ENCODE results near the gene KRTAP1-1. TPM values are rescaled to one million over a fixed set of nuclear protein-coding genes. Genes with fewer than 3 reads are reported as not detected.
"Not testable (repeated sequence)": the region's sequence is repeated elsewhere in the genome, so short reads cannot be mapped to it uniquely, and the experiment has no call there.

The KRTAP1-1 gene
- polyA plus RNA-seq, 4 donors = not detected

DNA sequence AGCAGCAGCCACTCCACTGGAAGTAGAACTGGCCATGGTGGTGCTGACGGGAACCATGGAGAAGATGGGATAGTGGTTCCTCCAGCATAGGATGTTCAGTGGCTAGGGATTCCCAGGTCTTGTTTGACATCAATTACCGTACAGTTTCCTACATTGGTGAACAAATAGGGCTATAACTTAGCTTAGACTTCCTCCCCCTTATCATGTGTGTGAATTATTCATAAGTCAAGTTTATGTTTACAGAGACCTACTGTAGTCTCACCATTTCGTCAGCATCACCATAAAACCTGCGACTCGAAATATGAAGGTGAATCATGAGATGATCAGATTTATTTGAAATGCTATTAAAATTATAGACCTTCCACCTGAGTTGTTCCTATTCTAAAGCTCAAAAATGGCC is 17.5 kb upstream of the KRTAP1-1 start:
- no peak for DNase-seq (ENCODE audit: low read depth in 4 of 4, low spot score in 2 of 4)

DNA sequence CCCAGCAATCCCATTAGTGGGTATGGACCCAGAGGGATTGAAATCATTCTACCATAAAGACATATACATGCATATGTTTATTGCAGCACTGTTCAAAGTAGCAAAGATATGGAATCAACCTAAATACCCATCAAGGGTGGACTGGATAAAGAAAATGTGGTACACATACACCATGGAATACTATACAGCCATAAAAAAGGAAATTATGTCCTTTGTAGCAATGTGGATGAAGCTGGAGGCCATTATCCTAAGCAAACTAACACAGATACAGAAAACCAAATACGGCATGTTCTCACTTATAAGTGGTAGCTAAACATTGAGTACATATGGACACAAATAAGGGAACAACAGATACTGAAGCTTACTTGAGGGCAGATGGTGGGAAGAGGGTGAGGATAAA is 16.3 kb upstream of the KRTAP1-1 start:
- DNase-seq (ENCODE audit: low read depth in 4 of 4, low spot score in 2 of 4) = no peak

DNA sequence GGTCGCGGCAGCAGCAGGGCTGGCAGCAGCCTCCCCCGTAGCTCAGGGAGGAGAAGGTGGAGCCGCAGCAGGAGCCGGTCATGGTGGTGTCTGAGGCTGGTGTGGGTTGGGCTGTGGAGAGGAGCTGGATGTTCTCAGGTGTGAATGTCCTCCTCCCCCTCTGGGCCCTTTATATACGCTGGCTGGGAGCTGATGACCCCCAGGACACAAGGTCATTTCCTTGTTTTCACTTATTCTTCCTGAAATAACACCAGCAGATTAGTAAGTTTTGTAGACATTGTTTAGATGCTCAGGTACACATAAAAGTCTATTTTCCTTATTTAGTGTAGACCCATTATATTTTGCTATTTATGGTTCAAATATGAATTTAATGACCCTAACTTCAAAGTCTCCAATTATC is 13.9 kb upstream of the KRTAP1-1 start, which contains the start of gene KRTAP2-2:
TSS of gene KRTAP2-2 (minus strand) at position 101 of the 400 bp plus-strand sequence. CDS start at position 82, 19 bp downstream.
- not testable (repeated sequence) for DNase-seq (ENCODE audit: low read depth in 4 of 4, low spot score in 2 of 4)

DNA sequence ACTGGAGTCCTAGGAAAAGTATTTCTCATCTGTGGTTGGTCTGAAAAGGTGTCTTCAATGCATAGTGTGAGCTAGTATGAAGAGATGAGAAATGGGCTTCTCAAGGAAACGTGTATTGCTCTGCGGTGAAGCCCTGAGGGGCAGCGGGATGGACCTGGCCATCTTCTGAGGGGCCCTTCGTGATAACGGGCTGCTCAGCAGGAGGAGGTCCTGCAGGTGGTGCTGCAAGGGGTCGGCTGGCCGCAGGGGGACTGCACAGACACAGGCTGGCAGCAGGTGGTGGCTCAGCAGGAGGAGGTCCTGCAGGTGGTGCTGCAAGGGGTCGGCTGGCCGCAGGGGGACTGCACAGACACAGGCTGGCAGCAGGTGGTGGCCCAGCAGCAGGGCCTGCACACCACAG is 13.3 kb upstream of the KRTAP1-1 start:
- DNase-seq (ENCODE audit: low read depth in 4 of 4, low spot score in 2 of 4) = not testable (repeated sequence)

DNA sequence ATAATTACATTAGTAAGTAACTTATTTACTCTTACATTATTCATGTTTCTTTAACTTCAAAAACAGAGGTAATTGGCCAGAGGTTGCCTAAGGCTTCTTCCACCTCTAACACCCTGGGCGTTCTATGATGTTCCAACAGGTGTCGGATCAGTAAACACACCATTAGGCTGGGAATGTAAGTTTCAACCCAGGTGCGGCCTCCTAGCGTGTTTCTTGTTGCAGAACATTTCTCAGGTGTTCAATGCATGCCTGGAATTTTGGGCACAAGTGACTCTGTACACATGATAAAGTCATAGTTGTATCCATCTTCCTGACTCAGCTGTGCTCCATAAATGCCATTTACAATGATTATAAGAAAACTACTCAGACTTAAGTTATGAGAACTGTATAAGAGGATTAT is 12.8 kb upstream of the KRTAP1-1 start:
- peak in 2 of 4 donors; percentile 6 to 19 for DNase-seq (ENCODE audit: low read depth in 4 of 4, low spot score in 2 of 4)

DNA sequence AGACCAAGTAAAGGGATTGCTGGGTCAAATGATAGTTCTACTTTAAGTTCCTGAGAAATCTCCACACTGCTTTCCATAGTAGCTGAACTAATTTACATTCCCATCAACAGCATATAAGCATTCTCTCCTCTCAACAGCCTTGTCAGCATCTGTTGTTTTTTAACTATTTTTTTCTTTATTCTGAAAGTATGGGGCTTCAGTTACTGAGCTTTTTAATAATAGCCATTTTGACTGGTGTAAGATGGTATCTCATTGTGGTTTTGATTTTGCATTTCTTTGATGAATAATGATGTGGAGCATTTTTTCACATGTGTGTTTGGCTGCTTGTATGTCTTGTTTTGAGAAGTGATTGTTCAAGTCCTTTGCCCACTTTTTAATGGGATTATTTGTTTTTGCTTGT is 11.3 kb upstream of the KRTAP1-1 start:
- no peak for DNase-seq (ENCODE audit: low read depth in 4 of 4, low spot score in 2 of 4)

DNA sequence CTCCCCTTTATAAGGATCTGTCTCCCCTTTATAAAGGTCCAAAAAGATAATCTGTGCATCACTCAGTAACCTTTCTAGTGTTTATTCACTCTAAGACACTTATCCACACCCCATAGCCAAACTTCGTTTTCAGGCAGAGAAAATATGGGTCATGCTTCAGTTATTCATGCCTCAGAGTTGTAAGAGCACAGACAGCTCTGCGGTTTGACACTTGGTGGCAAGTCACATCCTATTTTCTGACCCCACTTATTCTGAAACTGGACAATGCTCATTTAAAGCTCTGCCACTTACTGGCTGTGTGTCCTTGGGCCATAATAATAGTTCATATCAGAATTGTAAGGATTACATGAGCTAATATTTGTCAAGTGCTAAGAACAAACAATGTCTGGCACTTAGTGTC is 7.9 kb upstream of the KRTAP1-1 start:
- DNase-seq (ENCODE audit: low read depth in 4 of 4, low spot score in 2 of 4) = no peak

DNA sequence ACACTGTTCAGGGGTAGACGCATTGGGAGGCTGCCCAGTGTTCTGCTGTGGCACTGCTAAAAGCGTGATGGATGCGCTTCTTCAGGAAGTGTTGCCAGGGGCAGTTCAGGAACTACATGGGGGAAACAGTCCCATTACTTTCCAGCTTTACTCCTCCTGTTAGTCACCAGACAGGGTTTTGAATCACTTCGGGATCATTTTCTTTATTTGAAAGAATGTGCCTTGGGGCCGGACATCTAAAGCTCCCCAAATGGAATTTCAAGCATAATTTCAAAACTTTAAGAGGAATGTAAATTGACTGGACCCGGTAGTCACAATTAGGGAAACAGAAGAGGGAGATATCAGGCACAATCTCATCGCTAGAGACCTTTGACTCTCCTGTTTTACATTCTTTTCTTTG is 7.2 kb upstream of the KRTAP1-1 start:
- DNase-seq (ENCODE audit: low read depth in 4 of 4, low spot score in 2 of 4) = no peak

DNA sequence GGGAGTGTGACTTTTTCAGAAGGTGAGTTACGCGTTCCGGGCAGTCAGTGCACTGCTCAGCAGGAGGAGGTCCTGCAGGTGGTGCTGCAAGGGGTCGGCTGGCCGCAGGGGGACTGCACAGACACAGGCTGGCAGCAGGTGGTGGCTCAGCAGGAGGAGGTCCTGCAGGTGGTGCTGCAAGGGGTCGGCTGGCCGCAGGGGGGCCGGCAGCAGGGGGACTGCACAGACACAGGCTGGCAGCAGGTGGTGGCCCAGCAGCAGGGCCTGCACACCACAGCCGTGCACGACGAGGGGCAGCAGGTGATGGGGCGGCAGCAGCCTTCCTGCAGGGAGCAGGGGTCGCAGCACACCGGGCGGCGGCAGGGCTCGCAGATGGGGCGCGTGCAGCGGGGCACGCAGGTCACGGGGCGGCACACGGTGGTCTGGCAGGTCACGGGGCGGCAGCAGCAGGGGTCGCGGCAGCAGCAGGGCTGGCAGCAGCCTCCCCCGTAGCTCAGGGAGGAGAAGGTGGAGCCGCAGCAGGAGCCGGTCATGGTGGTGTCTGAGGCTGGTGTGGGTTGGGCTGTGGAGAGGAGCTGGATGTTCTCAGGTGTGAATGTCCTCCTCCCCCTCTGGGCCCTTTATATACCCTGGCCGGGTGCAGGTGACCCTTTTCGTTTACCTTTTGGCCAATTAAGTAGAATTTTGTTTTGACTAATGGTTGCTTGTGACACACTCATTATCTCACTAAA is 5.7 kb upstream of the KRTAP1-1 start, which contains the start of gene KRTAP2-1:
TSS of gene KRTAP2-1 (minus strand) at position 582 of the 731 bp plus-strand sequence. CDS start at position 533, 49 bp downstream.
- DNase-seq (ENCODE audit: low read depth in 4 of 4, low spot score in 2 of 4) = not testable (repeated sequence)

DNA sequence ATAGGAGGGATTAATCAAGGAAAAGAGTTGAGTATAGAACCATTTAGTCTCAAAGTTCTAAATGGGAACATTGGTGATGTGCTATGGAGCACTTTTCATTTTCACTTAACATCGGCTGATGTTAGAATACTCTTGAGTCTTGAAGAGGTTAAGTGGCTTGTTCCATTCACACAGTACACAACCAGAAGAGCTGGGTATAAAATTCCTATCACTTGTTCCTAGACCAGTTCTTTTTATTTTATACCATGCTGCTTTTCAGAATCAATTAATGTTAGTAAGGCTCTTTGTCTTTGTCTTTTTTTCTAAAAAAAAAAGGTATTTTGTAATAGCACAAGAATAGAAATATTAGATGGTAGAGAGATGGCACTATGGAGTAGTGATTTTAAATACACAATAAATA is 1.7 kb upstream of the KRTAP1-1 start:
- no peak for DNase-seq (ENCODE audit: low read depth in 4 of 4, low spot score in 2 of 4)

DNA sequence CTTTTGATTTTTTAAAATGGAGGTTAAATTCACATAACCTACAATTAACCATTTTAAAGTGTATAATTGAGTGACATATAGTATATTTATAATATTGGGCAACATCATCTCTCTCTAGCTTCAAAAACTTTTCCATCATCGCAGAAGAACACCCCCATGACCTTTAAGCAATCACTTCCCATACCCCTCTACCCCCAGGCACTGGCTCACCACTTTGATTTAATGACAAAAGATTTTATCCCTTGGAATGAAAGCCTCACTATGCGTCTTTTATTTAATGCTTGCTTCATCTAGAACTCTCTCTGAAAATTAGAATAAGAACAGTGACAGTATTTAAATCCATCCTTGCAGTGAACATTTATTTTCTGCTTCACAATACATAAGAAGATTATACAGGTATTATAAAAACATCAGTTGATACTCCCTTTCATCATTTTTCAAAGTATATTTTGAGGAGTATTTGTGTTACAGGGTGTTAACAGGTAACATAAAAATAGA is 3.3 kb downstream of the KRTAP1-1 start:
- no peak for DNase-seq (ENCODE audit: low read depth in 4 of 4, low spot score in 2 of 4)

DNA sequence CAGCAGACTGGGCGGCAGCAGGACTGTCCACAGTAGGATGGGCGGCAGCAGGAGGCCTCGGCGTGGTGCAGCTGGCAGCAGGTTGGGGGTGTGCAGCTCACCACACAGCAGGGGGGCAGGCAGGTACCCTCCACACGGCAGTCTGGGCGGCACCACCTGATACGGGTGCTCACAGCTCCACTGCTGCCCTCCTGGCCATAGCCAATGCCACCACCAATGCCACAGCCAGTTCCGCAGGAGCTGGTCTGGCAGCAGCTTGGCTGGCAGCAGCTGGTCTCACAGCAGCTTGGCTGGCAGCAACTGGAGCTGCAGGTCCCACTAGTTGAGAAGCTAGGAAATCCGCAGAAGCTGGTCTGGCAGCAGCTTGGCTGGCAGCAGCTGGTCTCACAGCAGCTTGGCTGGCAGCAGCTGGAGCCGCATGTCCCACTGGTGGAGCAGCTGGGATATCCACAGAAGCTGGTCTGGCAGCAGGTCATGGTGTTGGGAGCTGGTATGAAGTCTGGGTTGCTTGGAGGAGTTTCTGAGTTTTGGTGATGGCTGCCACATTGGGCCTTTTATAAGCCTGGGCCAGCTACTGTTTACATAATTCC is 6.8 kb downstream of the KRTAP1-1 start, which contains the start of gene KRTAP1-3:
TSS of gene KRTAP1-3 (minus strand) at position 529 of the 590 bp plus-strand sequence. CDS start at position 476, 53 bp downstream.
- DNase-seq (ENCODE audit: low read depth in 4 of 4, low spot score in 2 of 4) = not testable (repeated sequence)

DNA sequence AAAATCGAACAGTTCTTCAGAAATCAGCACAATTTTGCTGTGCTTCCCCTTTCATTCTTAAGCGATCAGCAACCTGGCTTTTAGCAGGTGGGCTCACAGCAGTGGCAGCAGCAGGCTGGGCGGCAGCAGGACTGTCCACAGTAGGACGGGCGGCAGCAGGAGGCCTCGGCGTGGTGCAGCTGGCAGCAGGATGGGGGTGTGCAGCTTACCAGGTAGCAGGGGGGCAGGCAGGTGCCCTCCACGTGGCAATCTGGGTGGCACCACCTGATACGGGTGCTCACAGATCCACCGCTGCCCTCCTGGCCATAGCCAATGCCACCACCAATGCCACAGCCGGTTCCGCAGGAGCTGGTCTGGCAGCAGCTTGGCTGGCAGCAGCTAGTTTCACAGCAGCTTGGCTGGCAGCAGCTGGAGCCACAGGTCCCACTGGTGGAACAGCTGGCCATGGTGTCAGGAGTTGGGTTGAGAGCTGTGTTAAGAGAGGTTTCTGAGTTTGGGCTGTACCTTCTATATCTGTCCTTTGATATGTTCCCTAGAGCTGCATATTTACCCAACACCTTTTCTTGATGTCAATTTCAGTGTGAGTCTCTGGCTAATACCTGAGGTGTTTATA is 11.5 kb downstream of the KRTAP1-1 start, which contains the start of gene KRTAP1-4:
TSS of gene KRTAP1-4 (minus strand) at position 563 of the 613 bp plus-strand sequence. CDS start at position 446, 117 bp downstream.
- no peak for DNase-seq (ENCODE audit: low read depth in 4 of 4, low spot score in 2 of 4)

DNA sequence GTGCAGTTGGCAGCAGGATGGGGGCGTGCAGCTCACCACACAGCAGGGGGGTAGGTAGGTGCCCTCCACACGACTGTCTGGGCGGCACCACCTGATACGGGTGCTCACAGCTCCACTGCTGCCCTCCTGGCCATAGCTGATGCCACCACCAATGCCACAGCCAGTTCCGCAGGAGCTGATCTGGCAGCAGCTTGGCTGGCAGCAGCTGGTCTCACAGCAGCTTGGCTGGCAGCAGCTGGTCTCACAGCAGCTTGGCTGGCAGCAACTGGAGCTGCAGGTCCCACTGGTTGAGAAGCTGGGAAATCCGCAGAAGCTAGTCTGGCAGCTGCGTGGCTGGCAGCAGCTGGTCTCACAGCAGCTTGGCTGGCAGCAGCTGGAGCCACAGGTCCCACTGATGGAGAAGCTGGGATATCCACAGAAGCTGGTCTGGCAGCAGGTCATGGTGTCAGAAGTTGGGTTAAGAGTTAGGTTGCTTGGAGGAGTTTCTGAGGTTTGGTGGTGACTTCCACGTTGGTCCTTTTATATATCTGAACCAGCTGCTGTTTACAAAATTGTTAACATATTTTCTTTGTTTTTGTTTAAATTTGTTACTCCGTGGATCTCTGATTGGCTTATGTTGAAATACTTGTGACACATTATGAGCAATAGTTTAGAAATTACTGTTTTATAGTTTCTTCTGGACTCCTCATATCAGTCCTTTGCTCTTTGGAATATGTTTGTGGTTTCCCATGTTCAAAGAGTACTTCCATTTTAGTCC is 14.4 kb downstream of the KRTAP1-1 start, which contains the start of gene KRTAP1-5:
TSS of gene KRTAP1-5 (minus strand) at position 494 of the 757 bp plus-strand sequence. CDS start at position 441, 53 bp downstream.
- DNase-seq (ENCODE audit: low read depth in 4 of 4, low spot score in 2 of 4) = no peak

DNA sequence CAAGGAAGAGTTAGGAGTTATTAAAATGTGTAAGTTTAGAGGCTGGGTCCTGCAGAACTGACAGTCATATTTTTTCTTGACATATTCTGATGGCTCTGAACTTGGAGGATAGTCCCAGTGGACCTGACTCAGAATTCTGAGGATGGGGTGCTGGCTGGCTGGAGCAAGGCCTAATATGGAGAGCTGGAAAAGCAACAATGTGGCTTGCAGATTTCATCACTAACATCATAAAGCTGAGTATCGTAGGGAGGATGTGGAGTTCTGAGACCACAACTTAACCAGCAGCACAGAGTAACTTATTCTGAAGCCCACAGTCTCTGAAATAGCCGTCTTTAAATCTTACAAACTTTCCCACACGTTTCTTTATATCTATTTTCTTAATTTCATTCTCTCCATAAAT is 16.6 kb downstream of the KRTAP1-1 start:
- DNase-seq (ENCODE audit: low read depth in 4 of 4, low spot score in 2 of 4) = no peak

DNA sequence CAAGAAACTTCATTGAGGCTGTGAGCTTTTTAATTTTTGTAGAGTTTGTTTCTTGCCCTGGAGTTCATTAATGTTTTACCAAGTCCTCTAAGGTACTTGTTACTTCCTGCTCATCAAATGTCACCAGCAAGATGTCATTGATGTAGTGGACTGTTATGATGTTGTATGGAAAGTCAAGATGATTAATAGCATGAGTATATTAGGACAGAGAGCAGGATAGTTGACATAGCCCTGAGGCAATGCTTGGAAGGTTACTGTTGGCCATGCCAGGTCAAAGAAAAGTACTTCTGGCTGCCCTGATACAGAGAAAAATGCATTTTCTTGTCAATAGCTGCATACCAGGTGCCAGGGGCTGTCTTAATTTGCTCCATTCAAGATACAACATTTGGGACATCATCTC is 20.9 kb downstream of the KRTAP1-1 start:
- no peak for DNase-seq (ENCODE audit: low read depth in 4 of 4, low spot score in 2 of 4)

DNA sequence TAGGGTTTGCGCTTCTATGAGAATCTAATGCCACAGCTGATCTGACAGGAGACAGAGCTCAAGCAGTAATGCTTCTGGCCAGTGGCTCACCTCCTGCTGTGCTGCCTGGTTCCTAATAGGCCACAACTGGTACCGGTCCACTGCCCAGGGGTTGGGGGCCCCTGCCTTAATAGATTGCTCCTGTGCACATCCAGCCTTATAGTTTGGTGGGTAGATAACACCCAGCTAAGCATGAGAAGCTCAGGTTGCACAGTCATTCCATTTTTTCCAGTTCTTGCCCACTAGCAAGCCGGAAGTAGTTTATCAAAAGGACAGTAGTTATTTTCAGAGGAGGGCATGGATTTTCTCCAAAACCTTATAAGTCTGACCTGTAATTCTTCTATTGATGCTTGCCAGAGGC is 21.8 kb downstream of the KRTAP1-1 start:
- no peak for DNase-seq (ENCODE audit: low read depth in 4 of 4, low spot score in 2 of 4)

DNA sequence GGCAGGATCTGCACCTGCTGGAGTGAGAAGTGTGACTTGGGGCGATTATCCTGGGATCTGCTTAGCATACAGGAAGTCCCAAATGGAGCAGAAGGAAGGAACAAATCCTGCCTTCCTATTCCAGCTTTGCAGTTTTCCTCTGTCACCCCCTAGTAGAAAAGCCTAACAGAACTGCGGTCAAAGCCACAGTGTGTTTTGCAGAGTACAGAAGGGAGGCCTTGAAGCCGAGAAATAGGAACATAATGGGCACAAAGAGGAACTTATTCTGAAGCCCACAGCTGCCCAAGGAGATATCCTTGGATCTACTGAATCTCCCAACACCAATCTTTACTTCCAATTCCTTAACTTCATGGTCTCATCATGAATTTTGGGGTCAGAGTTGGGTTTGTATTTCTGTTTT is 22.7 kb downstream of the KRTAP1-1 start:
- no peak for DNase-seq (ENCODE audit: low read depth in 4 of 4, low spot score in 2 of 4)

DNA sequence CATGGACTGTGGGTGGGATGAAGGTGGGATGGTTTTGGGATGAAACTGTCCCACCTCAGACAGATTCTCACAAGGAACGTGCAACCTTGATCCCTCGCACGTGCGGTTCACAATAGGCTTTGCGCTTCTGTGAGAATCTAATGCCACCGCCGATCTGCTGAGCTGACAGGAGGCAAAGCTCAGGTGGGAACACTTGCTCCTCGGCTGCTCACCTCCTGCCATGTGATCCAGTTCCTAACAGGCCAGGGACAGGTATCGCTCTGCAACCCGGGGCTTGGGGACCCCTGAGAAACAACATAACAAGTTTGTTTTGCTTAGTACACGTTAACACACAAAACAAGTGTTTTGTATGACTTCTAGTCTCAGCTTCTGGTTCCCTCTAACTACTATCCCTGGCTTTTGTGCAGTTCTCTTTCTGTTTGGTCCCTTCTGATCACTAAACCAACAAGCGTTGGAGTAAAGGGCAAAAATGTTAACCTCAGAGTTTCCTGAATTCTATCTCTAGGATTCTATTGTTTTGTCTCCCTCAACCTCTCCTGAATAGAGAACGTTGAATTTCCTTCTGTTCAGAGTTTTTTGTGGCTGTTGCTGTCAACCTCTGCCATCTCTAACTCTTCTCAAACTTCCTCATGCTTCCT is 24.6 kb downstream of the KRTAP1-1 start:
- DNase-seq (ENCODE audit: low read depth in 4 of 4, low spot score in 2 of 4) = no peak

DNA sequence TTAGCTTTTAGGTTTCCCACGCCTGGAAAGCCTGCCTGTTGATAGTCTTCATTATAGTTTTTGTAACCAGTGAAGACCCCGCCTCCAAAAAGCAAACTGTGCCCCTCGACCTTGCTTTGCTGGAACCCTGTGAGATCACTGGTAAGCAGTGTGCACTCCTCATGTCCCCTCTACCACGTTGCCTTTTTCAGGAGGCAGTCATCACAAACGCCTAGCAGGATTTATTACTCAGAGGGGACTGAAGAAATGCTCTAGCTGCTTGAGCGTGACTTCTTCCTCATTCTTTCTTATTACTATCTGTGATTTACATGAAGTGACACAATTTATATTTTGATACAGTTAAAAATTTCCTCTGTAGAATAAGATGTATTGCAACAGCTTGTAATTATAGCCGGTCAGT is 25.8 kb downstream of the KRTAP1-1 start:
- DNase-seq (ENCODE audit: low read depth in 4 of 4, low spot score in 2 of 4) = no peak
